GM21528 (cell line): ENCODE data around the gene GFRA1.

Experiments
- ATAC-seq: cut with Tn5 transposase; IDR thresholded peaks from one replicate; pipeline ENCODE4 v1.9.1; 2021; ENCODE audit warnings: mild to moderate bottlenecking, moderate library complexity; ENCODE audit not compliant: unreplicated experiment, low FRiP score

Gene GFRA1

GRCh38 chr10:116245156-116245555 is 27.9 kb downstream of the GFRA1 start:
- ATAC-seq = no peak

- ATAC-seq = no peak
These were observed 31.2 kb downstream of the GFRA1 start for GRCh38 chr10:116241642-116242410.

GRCh38 chr10:116241085-116241484 is 31.9 kb downstream of the GFRA1 start:
- no peak for ATAC-seq

- no peak for ATAC-seq
These were observed 32.7 kb downstream of the GFRA1 start for GRCh38 chr10:116240157-116240950.

GRCh38 chr10:116239229-116239628 is 33.8 kb downstream of the GFRA1 start:
- no peak for ATAC-seq

GRCh38 chr10:116237970-116238369 is 35.0 kb downstream of the GFRA1 start:
- ATAC-seq = no peak

GRCh38 chr10:116237260-116237659 is 35.7 kb downstream of the GFRA1 start:
- ATAC-seq = no peak

GRCh38 chr10:116233230-116233629 is 39.8 kb downstream of the GFRA1 start:
- ATAC-seq = no peak

- no peak for ATAC-seq
These were observed 40.4 kb downstream of the GFRA1 start for GRCh38 chr10:116232613-116233012.

GRCh38 chr10:116226766-116227165 is 46.2 kb downstream of the GFRA1 start:
- no peak for ATAC-seq

GRCh38 chr10:116226053-116226452 is 47.0 kb downstream of the GFRA1 start:
- ATAC-seq = no peak

- no peak for ATAC-seq
These were observed 49.7 kb downstream of the GFRA1 start for GRCh38 chr10:116223289-116223688.

GRCh38 chr10:116221053-116221452 is 52.0 kb downstream of the GFRA1 start:
- no peak for ATAC-seq

- no peak for ATAC-seq
These were observed 56.3 kb downstream of the GFRA1 start for GRCh38 chr10:116216676-116217075.

GRCh38 chr10:116215651-116216050 is 57.4 kb downstream of the GFRA1 start:
- ATAC-seq = no peak

GRCh38 chr10:116211682-116212081 is 61.3 kb downstream of the GFRA1 start:
- no peak for ATAC-seq

- no peak for ATAC-seq
These were observed 62.2 kb downstream of the GFRA1 start for GRCh38 chr10:116210588-116211346.

- no peak for ATAC-seq
These were observed 63.2 kb downstream of the GFRA1 start for GRCh38 chr10:116209781-116210180.

GRCh38 chr10:116208956-116209567 is 63.9 kb downstream of the GFRA1 start:
- no peak for ATAC-seq

- no peak for ATAC-seq
These were observed 65.3 kb downstream of the GFRA1 start for GRCh38 chr10:116207690-116208089.

GRCh38 chr10:116203661-116204060 is 69.3 kb downstream of the GFRA1 start:
- no peak for ATAC-seq
